GM19043 (cell line): ENCODE data around the gene OLIG2.

Experiments used
- ATAC-seq: cut with Tn5 transposase; IDR thresholded peaks from one replicate; pipeline ENCODE4 v1.9.1; 2021; ENCODE audit warnings: low read depth; ENCODE audit not compliant: unreplicated experiment

Gene OLIG2

DNA sequence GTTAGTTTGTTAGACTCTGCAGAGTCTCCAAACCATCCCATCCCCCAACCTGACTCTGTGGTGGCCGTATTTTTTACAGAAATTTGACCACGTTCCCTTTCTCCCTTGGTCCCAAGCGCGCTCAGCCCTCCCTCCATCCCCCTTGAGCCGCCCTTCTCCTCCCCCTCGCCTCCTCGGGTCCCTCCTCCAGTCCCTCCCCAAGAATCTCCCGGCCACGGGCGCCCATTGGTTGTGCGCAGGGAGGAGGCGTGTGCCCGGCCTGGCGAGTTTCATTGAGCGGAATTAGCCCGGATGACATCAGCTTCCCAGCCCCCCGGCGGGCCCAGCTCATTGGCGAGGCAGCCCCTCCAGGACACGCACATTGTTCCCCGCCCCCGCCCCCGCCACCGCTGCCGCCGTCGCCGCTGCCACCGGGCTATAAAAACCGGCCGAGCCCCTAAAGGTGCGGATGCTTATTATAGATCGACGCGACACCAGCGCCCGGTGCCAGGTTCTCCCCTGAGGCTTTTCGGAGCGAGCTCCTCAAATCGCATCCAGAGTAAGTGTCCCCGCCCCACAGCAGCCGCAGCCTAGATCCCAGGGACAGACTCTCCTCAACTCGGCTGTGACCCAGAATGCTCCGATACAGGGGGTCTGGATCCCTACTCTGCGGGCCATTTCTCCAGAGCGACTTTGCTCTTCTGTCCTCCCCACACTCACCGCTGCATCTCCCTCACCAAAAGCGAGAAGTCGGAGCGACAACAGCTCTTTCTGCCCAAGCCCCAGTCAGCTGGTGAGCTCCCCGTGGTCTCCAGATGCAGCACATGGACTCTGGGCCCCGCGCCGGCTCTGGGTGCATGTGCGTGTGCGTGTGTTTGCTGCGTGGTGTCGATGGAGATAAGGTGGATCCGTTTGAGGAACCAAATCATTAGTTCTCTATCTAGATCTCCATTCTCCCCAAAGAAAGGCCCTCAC lies at the start of gene OLIG2:
Gene OLIG2, plus strand, starts transcription at position 447 of the 954 bp plus-strand sequence. CDS start 928 bp downstream, outside the sequence.
- ATAC-seq = no peak

DNA sequence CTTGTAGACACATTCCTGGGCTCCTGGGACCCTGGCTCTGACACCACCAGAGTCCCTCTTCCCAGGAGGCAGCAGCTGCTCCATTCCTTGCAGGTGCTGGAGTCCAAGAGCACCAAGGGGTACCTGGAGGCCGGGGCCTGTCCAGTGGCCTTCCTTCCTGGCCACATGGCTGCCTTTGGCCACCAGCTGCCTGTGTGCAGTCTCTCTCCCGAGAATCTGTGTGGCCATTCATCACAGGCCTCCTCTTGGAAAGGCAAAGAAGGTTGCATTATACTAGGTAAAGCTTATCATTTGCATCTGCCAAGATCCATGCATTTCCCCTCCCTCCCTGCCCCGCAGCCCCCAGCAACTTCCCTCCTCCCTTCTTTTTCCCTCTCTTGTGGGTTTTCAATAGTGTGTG lies 48.9 kb upstream of the OLIG2 start:
- ATAC-seq = no peak

DNA sequence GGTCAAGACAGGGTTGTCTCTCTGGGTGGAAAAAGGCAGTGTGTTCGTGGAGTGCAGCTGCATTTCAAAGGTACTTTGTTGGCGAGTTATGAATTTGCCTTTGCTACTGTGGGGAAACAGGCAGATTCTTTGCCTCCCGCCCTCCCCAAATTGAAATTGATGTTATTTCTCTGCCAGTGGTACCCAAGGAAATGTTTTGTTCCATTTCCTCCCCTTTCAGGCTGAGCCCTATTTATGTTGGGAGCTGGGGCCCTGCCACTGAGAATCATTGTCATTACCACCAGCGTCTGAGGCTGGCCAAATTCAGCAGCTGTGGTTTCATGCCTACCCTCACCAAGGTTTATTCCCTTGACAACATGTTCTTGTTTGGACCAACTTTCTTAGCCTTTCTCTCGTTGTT lies 48.5 kb upstream of the OLIG2 start:
- no peak for ATAC-seq

DNA sequence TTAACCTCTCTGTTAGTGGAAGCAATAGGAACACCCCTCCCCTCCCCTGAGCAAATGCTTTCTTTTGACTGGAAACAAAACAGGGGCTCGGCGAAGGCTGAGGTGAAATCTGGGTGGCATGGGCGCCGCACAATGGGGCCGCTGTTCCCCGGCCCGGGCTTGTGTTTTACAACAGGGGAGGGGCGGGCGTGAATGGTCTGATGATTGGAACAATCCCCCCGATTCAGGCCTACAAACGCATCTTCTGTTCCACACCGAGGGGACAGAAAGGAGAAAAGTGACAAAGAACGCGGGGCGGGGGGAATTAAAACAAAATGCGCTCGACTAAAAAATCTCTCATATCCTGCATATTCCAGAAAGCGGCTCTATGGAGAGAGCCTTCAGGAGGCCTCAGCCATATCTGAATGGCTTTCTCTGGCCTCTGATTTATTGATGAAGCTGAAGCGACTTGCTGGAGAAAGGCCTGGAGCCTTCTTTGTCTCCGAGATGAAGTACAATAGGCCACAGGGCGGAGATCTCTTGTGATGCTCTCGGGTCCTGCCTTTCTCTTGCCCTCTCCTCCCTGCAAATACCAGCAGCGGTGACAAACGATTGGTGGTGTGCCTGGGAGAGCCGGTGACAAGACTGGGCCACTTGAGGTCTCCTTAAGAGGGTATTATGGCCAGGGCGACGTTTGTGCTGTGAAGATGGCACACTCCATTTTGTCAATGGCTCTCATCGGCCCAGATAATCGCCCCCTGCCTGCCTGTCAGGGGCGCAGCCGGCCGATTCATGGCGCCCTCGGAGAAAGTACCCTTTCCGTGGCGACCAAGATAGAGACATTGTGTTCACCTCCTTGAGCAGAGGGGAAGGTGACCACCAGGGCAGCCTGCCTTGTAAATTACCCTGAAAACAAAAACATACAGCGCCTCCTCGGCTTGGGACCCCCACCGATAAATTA lies 47.1 kb upstream of the OLIG2 start:
- ATAC-seq = no peak

DNA sequence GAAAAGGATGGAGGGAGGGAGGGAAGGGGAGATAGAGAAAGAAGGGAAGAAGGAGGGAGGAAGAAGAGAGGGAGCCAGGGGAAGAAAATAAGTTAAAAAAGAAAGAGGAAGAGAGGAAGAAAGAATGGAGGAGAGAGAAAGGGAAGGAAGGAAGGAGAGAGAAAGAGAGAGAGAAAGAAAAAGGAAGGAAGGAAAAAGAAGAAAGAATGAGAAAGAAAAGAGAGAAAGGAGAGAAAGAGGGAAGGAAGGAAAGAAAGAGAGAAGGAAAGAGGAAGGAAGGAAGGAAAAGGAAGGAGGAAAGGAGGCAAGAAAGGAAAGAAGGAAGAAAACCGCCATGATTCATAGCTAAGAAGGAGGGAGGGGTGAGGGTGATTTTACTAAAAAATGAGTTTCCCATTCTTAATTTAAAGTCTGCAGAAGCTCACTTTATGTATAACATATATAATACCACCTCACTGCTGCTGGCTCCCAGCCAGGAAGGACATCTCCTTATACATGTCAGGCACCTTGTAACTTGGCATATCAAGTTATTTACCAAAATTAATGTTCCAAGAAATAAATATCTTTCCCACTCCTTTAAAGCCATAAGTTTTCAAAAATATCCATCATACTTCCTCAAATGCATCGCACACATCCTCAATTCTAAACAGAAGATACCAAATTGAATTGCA lies 46.0 kb upstream of the OLIG2 start:
- ATAC-seq = no peak

DNA sequence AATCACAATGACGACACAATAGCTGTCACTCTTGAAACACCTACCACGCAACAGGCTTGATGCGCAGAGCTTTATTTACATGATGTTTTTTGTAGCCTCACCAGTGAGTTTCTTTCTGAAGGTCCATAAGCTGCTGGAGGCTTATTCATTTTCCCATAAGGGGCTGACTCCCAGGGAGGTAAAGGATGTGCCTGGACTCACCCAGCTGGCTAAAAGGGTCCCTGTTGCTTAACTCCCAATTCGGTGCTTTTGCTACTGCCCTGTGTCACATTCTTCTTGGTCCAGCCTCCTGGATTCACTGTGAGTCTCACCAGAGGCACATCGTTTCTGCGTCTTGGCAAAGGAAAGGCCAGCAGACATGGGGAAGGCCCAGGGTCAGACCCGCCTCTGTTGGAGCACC lies 44.6 kb upstream of the OLIG2 start:
- ATAC-seq = no peak

DNA sequence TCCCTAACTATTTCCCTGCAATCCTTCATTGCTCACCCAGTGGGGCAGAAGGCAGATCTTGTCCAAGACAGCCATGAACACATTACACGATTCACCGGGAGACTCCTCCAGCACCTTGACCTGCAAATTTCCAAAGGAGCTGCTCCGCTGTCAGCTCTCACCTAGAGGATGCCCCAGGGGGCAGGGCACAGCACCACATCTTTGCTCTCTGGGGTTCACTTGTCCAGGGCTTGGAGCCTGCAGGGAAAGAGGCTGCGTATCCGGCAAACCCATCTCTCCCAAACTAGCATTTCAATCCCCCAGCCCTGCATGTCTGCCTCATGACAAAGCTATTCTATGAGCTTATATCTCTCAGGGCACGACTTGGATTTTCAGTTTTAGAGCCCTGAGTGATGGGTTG lies 35.1 kb upstream of the OLIG2 start:
- no peak for ATAC-seq

DNA sequence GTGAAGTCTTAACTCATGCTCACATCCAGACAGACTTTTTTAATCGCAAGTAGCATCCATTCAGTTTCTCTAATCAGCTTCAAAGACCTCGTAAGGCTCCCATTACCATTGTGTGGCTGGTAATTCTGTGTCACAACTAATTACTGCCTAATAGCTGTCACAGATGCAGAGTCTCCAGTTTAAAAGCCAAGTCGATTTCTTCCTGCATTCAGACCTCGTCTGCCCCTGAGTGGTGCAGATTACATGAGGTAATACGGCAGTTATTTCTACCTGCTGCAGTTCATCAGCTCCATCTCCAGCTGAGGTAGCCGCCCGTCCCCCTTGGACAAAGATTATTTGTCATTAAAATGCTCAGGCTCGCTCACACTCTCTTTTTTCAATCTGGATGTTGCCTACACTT lies 34.4 kb upstream of the OLIG2 start:
- ATAC-seq = no peak

DNA sequence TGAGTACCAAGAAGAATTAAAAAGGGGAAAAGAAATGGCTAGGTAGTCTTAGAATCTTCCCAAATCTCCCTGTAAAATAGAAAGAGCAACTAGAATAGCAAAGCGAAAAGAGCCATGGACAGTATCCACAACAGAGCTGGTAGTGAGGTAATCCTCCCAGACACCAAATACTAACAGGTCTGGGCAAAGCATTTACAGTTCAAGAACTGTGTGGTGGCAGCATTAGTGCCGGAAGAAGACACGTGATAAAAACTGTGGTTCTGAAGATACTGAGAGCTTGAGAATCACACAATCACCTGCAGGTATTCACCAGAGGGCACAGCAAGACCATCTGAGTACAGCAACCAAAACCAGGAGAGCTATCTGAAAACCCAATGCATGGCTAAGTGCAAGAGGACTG lies 31.8 kb upstream of the OLIG2 start:
- no peak for ATAC-seq

DNA sequence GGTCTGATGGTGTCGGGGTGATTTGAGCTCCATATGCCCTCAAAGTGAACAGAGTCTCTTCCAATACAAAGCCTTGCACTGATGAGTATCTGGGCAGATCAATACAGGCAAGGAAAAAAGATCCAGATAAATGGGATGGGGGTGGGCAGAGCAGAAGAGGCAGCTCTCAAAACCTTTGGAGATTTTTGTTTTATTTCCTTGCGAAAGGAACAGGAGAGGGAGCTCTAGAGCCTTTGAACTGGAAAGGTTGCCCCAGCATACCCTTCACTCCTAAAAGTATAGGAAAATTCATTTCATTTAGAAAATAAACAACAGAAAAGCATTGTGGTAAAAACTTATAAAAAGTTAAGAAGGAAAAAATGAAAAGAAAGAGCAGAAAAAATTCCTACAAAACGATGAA lies 31.4 kb upstream of the OLIG2 start:
- ATAC-seq = no peak

DNA sequence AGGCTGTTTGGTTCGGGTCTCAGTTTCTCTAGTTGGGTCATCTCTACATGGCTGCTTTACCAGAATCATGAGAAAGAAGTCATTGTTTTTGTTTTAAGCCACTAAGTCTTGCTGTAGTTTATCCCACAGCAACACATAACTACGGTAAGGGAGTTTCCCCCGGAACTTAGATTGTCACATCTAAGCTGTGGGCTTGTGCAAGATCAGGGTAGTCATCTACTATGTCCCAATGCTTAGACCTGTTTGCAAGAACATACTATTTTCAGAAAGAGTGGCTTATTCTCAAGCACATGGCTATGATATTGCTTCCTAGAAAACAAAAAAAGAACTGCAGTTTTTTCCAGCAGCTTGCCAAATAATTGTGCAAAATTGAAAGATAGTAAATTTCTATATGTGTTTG lies 18.0 kb upstream of the OLIG2 start:
- no peak for ATAC-seq

DNA sequence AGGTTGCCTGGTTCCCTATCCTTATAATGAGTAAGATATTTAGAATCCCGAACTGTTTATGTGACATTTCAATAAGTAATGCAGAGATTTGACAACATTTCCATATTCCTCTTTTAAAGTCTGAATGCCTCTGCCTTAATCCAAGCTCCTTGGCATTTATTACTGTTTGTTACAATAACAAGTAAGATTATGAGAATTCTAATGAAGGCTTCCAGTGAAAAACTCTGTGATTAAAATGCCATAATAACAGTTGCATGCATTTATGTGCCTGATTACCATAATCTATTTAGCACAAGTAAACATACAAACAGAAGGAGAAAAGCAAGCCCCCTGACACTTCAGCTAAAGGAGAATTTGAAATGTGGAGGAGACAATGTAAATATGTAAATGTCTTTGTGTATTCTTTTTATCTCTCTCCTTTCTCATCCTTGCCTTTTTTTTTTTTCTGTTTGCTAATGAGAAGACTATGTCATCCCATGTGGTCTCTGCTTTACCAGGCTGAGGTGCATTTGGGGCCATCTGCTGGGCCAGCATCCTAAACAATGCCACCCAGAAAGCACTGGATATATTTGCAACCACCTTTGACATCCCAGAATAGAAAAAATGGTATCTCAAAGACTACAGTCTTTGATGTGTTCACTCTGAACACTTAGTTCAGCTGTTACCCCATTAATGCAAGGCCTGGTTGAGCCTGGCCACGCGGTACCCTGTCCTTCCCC lies 17.2 kb upstream of the OLIG2 start:
- no peak for ATAC-seq

DNA sequence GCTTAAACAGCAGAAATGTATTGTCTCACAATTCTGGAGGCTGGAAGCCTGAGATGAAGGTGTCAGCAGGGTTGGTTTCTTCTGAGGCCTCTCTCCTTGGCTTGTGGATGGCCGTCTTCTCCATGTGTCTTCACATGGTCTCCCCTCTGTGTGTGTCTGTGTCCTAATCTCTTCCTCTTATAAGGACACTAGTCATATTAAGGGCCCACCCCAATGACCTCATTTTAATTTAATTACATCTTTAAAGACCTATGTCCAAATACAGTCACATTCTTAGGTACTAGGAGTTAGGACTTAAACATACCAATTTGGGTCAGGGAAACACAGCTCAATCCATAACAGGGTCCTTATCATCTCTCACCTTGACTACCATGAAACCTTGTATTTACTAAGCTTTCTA lies 14.8 kb upstream of the OLIG2 start:
- no peak for ATAC-seq

DNA sequence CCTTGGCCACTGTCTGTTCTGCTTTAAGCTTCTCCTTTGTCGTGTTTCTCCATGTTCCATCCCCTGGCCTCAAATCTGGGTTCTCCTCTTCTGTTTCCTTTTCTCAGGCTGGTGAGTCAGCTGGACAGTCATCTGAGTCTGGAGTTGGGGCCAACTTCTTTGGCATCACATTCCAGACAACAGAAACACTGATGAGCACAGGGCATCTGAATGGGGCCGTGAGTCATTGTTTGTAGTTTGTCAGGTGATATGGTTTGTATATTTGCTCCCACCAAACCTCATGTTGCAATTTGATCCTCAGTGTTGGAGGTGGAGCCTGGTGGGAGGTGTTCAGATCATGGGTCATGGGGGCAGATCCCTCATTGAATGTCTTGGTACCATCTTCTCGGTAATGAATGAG lies 14.3 kb upstream of the OLIG2 start:
- no peak for ATAC-seq

DNA sequence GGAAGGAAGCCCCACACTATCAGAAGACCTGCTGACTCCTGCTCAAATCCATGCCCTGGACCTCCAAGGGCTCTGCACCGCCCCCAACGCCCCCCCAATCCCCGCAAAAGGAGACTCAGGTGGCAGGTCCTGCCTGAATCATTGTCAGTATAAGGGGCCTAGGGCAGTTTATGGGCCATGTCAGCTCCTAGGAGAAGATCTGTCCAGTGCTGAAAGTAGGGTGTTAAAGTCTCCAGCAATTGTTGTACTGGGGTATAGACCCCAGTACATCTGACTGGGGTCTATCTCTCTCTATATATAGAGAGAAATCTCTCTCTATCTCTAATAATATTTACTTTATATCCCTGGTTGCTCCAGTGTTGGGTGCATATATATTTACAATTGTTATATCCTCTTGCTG lies 12.1 kb upstream of the OLIG2 start:
- ATAC-seq = no peak

DNA sequence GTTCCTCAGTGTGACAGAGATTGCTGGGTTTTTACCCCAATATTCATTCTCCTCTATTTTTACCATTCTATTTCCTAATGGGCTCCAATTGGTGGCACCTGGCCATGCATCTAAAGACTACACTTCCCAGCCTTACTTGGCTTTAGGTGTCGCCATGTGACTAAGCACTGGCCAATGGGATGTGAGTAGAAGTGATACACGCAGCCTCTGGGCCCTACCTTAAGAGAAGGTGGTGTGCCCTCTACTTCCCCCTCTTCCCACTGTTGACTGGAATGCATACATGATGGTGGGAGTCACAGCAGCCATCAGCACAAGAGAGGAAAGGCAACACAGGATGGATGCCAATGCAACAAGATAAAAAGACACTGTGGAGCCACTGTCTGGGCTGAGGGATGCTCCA lies 11.4 kb upstream of the OLIG2 start:
- ATAC-seq = no peak

DNA sequence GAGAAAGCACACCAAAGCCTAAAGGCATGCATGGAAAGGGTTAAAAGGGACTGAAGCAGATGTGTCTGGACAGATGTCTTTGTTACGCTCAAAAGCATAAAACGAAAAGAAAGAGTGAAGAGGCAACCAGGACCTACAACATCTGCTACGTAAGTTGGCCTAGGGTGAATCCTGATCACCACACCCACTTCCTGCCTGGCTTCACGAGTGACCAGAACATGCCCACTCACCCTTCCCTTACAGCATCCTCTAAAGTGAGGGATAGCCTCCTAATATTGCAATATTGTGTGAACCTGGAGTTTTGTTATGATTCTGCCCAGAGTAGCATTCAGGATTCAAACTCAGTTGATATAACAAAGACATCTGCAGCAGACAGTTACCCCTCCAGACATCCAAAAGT lies 10.6 kb upstream of the OLIG2 start:
- ATAC-seq = no peak

DNA sequence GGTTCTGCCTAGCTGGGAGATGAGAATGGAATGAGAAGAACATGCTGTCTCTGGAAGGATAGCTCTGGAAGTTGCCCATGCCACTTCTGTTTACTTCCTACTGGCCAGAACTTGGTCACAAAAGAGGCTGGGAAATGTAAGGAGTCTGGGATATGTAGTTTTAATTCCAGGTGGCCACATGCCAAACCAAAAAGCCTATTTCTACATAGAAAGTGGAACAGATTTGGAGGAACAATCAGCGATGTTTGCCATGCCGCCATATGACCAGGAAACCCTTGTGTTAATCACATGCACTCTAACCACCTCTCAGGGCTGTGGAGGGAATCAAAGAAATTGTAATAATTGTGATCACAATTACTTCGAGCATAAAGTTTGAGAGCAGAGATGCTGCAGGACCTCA lies 10.0 kb upstream of the OLIG2 start:
- no peak for ATAC-seq

DNA sequence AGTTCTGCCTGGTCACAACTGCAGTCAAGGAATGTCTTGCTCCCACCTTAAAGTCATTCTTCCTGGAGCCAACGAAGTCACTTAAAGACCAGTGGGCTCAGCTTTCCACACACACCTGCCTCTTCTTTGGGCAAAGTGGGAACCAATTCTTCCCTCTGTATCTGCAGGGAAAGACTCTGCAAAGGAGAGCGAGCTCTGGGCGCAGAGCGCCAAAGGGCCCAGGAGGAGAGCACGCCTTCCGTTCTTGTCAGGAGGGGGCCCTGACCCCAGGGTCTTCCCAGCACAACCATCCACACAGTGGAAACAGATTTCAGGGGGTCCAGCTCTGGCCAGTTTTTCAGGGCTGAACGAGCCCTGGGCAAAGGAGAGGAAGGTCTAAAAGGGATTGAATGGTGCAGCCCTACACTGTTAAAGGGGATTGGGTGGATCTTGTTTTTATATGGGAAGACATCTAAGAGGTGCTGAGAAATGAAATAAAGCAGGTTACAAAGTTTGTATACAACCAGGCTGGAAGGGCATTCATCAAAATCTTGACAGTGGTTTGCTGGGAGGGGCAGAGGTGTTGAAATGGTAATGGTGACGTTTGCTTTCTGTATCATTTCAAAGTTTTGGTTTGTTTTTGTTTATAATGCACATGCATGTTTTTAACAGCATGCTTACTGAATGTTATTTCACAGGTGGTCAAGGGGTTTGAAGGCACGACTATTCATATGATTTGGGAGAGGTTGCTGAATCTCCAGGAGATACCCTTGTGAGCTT lies 6.8 kb upstream of the OLIG2 start:
- ATAC-seq = no peak

DNA sequence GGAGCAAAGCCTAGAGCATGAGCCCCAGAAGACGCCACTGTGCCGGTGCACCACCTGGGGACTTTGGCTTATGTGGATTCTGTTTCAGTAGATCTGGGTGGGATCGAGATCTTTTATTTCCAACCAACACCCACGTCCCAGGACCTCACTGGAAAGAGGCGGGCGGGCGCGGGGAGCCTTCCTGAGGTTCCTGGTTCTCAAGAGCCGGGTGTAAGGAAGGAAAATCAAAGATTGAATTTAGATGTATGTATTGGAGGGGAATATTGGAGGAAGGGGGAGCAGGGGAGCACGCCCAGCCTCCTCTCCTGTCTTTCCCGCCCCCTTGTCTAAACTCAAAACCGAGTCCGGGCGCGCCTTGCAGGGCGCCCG lies 6.2 kb upstream of the OLIG2 start:
- ATAC-seq = no peak
